Mesodermal cell (in vitro differentiated cells): Measurements from ENCODE around the gene CTNND1.
"Not testable (repeated sequence)": the region's sequence is repeated elsewhere in the genome, so short reads cannot be mapped to it uniquely, and the experiment has no call there.

Source experiments
- H3K27ac ChIP-seq: 2 replicates; pipeline ENCODE4 v1.7.0; 2013; ENCODE audit warnings: mild to moderate bottlenecking, low read depth, low read length, moderate library complexity; ENCODE audit not compliant: severe bottlenecking
- H3K36me3 ChIP-seq: 2 replicates; pipeline ENCODE4 v1.7.1; 2013; ENCODE audit warnings: mild to moderate bottlenecking, low read length, moderate library complexity; ENCODE audit not compliant: control insufficient read depth, insufficient read depth
- H3K4me1 ChIP-seq: one replicate; pipeline ENCODE4 v1.7.1; 2013; ENCODE audit warnings: mild to moderate bottlenecking, low read length; ENCODE audit not compliant: insufficient read depth, control insufficient read depth, poor library complexity, severe bottlenecking
- H3K4me3 ChIP-seq: 2 replicates; pipeline ENCODE4 v1.7.0; 2013; ENCODE audit warnings: low read length, control low read depth, mild to moderate bottlenecking; ENCODE audit not compliant: insufficient read depth, poor library complexity, severe bottlenecking; ENCODE audit errors: extremely low read depth
- H3K9me3 ChIP-seq: 2 replicates; pipeline ENCODE4 v1.7.1; 2013; ENCODE audit warnings: mild to moderate bottlenecking, low read length, moderate library complexity; ENCODE audit not compliant: control insufficient read depth
- WGBS, 2 experiments: methylation state at CpG; one replicate each; pipeline ENCODE4 v1.1.5; 2013; ENCODE audit warnings: missing lambda C conversion rate in 2 of 2; ENCODE audit not compliant: insufficient coverage in 2 of 2; 5-methylcytosine and 5-hydroxymethylcytosine counted together

CTNND1 gene

GRCh38 chr11:57815476-57815875 lies 53.9 kb downstream of the CTNND1 start:
- H3K9me3 ChIP-seq, result no peaks in the 10 kb centered on the region
- H3K36me3 ChIP-seq, result peaks cover 90% of the 10 kb centered on the region
- H3K27ac ChIP-seq, result no peak overlapping the region
- 90% methylated on average over 1 of the region's 2 CpGs; no CpG with 5 or more reads in 1 of the 2 experiments for WGBS, 2 experiments
- H3K4me1 ChIP-seq, result no peaks in the 10 kb centered on the region
- no peak overlapping the region for H3K4me3 ChIP-seq

DNA sequence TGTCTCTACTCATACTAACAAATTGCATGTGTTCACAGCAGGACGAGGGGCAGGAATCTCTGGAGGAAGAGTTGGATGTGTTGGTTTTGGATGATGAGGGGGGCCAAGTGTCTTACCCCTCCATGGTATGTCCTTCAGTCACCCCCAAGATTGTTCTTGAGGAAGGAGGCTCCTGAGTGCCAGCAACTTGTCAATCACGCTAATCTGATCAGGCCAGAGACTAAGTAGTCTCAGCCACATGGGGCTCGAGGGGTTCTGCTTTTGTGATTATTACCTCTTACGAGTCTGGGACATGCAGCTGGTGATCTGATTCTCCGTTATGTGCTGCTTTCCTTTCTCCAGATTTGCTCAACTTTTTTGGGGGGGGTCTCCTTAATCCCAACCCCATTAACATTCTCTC lies 54.3 kb downstream of the CTNND1 start:
- H3K27ac ChIP-seq, result no peak overlapping the region
- no peaks in the 10 kb centered on the region for H3K9me3 ChIP-seq
- WGBS, 2 experiments, result 98 to 100% methylated on average over 1 to 4 of the region's 5 CpGs
- no peak overlapping the region for H3K4me3 ChIP-seq
- peaks cover 90% of the 10 kb centered on the region for H3K36me3 ChIP-seq
- H3K4me1 ChIP-seq, result no peaks in the 10 kb centered on the region

DNA sequence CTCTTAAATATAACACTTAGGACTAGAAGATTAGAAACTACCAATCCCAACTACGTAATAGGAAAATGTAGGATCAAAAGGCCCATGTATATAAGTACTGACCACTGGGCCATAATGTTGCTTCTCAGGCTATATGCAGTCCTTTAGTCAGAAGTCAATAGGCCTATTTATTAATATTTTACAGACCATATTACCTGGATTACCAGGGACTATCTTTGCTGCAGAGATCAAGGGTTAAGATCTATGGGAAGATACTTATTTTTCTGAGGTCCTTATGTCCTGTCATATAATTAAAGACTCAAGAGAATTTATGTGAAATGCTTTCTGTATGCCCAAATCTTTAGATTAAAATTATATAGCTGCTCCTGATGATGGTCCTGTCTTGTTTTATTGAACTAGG lies 57.2 kb downstream of the CTNND1 start:
- WGBS, 2 experiments, result 89% methylated on average over 1 of the region's 1 CpG; no CpG with 5 or more reads in 1 of the 2 experiments

GRCh38 chr11:57819252-57819979 lies 57.8 kb downstream of the CTNND1 start:
- 100% methylated on average over 1 to 3 of the region's 7 CpGs for WGBS, 2 experiments
- Histone ChIP-seq H3K9me3 (no peaks in the 10 kb centered on the region), H3K4me1 (no peaks in the 10 kb centered on the region), H3K27ac (no peak overlapping the region), H3K4me3 (no peak overlapping the region), H3K36me3 (peaks cover 65% of the 10 kb centered on the region)

More for the DNA sequence above, 57.2 kb downstream of the CTNND1 start:
- H3K4me1 ChIP-seq, result no peaks in the 10 kb centered on the region
- no peaks in the 10 kb centered on the region for H3K9me3 ChIP-seq
- peaks cover 71% of the 10 kb centered on the region for H3K36me3 ChIP-seq
- H3K4me3 ChIP-seq, result no peak overlapping the region
- H3K27ac ChIP-seq, result no peak overlapping the region

DNA sequence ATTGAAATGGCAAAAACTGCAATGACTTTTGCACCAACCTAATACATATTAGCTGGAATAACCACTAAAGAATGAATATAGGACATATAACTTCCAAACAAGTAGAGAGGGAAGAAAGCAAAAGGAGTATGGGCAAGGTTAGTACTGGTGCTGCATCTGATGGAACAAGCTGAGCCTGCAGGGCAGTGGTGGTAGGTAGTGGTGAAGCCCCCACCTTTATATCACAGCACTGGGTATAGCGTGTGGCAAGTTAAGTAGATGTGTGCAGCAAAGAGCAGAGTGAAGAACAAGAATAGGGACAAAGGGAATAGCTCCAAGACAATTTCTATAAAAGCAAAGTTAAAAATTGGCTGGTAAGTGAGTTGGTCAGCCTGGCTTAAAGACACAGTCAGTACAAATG lies 62.3 kb downstream of the CTNND1 start:
- no peaks in the 10 kb centered on the region for H3K4me1 ChIP-seq
- no peak overlapping the region for H3K27ac ChIP-seq
- H3K4me3 ChIP-seq, result no peak overlapping the region
- H3K9me3 ChIP-seq, result no peaks in the 10 kb centered on the region
- WGBS, 2 experiments, result 100% methylated on average over 1 of the region's 1 CpG; no CpG with 5 or more reads in 1 of the 2 experiments
- peaks cover 21% of the 10 kb centered on the region for H3K36me3 ChIP-seq

GRCh38 chr11:57834852-57835251 lies 73.2 kb downstream of the CTNND1 start:
- H3K36me3 ChIP-seq, result no peaks in the 10 kb centered on the region
- no CpG with 5 or more reads among the region's 1 CpG for WGBS, 2 experiments

DNA sequence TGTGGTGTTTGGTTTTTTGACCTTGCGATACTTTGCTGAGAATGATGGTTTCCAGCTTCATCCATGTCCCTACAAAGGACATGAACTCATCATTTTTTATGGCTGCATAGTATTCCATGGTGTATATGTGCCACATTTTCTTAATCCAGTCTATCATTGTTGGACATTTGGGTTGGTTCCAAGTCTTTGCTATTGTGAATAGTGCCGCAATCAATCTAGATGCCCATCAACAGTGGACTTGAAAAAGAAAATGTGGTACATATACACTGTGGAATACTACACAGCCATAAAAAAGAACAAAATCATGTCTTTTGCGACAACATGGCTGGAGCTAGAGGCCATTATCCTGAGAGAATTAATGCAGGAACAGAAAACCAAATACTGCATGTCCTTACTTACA lies 77.0 kb downstream of the CTNND1 start:
- H3K9me3 ChIP-seq, H3K36me3 ChIP-seq, H3K4me3 ChIP-seq, H3K27ac ChIP-seq, H3K4me1 ChIP-seq: not testable (repeated sequence)
- 100% methylated on average over 1 of the region's 3 CpGs; no CpG with 5 or more reads in 1 of the 2 experiments for WGBS, 2 experiments

More at GRCh38 chr11:57834852-57835251, 73.2 kb downstream of the CTNND1 start:
- Histone ChIP-seq H3K9me3 (no peaks in the 10 kb centered on the region), H3K4me1 (no peaks in the 10 kb centered on the region), H3K4me3 (no peak overlapping the region), H3K27ac (no peak overlapping the region)

DNA sequence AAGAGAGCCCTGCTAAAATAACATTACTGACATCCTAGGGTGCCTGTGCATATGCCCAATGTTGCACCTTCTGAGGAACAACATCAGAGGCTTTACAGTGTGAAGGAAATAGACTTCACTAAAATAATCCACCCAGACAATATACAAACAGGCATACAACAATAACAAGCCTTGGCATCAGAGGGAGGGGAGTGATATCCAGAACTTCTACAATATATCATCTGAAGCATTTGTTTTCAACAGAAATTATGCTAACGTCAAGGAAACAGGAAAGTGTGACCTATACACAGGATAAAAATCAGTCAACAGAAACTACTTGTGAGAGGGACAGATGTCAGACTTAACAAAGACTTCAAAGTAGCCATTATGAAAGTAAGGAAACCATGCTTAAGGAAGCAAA lies 81.3 kb downstream of the CTNND1 start:
- no peak overlapping the region for H3K4me3 ChIP-seq
- no peaks in the 10 kb centered on the region for H3K9me3 ChIP-seq
- no peaks in the 10 kb centered on the region for H3K4me1 ChIP-seq
- no CpG with 5 or more reads among the region's 1 CpG for WGBS, 2 experiments
- H3K27ac ChIP-seq, result no peak overlapping the region
- H3K36me3 ChIP-seq, result no peaks in the 10 kb centered on the region

- Histone ChIP-seq H3K27ac (no peak overlapping the region), H3K36me3 (no peaks in the 10 kb centered on the region), H3K4me1 (no peaks in the 10 kb centered on the region), H3K4me3 (no peak overlapping the region), H3K9me3 (no peaks in the 10 kb centered on the region)
Observed at GRCh38 chr11:57867966-57868365, 106.4 kb downstream of the CTNND1 start.

GRCh38 chr11:57868491-57868890 lies 106.9 kb downstream of the CTNND1 start:
- Histone ChIP-seq H3K4me1 (no peaks in the 10 kb centered on the region), H3K36me3 (no peaks in the 10 kb centered on the region), H3K27ac (no peak overlapping the region), H3K9me3 (no peaks in the 10 kb centered on the region), H3K4me3 (no peak overlapping the region)
- no CpG with 5 or more reads among the region's 2 CpGs for WGBS, 2 experiments
